GM19324 (cell line): Measurements from ENCODE around the gene MAGI1.

Experiments
- ATAC-seq: cut with Tn5 transposase; IDR thresholded peaks from one replicate; pipeline ENCODE4 v1.9.1; 2021; ENCODE audit warnings: mild to moderate bottlenecking, moderate library complexity; ENCODE audit not compliant: unreplicated experiment, low FRiP score

Gene MAGI1

DNA sequence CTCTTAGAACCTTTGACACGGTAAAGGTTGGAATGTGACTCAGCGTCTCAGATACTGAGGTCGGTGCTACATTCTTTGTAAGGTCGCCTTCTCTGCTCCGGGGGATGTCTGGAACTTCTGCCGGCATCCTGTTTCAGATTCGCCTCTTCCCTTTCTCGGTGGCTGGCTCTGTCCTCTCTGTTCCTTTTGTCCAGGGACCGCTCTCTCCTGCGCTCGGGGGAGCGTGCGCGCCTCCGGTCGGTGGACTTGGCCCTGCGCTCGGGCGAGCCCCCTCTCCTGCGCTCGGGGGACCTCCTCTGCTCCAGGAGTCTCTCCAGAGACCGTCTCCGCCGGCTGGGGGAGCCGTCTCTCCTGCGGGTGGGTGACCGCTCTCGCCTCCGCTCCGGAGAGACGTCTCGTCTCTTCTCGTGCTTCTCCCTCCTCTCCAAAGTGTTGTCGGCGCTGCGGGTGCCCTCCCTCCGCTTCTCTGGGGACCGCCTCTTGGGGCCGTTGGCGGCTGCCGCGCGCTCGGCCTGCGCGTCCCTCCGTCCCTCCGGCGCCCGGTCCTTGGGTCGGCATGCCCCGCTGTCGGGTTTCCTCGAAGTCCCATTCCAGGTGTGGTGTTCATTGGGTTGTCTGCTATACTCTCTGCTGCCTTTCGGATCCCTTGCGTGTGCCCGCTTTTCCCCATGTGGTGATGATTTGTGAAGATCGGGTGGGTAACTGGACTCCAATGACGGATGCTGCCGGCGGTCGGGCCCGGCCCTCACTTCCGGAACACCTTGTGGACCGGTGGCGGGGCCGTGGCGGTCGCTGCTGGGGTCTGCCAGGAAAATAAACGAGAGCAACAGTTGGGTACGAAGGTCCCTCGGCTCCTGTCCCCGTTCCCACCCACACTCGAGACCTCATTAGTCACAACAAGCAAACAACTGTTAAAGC is 682.1 kb downstream of the MAGI1 start:
- no peak for ATAC-seq

DNA sequence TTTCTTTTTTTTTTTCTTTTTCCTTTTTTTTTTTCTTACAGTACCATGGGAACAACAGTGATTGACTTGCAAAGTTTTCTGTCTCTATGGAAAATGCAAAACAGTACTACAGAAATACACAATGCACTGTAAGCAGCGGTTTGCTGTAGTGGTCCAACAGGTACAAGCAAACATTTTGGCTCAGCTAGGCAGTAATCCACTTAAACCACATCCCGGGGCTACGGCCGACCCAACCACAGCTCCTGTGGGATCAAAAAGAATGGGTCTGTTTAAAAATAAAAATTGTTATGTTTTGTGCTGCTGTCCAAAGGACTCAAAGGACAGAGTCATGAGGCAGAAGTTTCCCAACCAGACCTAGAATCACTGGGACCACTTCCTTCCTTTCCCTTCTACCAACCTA is 683.8 kb downstream of the MAGI1 start:
- no peak for ATAC-seq

DNA sequence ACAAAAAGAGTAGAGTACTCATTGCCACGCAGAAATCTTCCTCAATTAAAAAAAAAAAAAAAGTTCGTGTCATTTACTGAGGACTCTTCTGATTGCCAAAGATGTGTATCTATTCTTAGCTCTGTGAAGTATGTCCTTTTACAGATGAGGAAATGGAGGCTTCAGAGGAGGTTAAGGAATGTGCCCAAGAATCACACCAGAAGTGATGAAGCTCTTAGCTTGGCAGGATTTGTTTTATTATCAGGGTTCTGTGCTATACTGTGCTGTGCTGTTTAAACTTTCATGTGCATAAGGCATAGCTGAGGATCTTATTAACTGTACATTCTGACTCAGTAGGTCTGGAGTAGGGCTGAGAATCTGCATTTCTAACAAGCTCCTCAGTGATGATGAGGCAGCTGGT is 685.8 kb downstream of the MAGI1 start:
- no peak for ATAC-seq

DNA sequence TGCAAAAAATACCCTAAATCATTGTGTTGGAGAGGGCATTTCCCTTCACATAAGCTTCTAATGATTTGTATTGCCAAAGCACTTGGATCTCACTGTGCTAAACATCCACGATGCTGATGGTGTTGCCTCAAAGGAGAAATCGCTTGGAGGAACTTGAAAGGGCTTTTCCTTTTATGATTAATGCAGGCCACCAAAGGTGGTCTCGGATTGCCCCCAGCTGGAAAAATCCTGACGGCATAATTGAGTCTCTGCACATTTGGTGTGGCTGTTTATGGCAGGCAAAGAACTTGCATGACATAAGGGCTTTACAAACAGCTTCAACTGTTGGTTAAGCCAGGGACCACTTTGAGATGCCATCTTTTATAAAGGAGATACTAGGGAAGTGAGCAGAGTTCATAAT is 687.0 kb downstream of the MAGI1 start:
- no peak for ATAC-seq

DNA sequence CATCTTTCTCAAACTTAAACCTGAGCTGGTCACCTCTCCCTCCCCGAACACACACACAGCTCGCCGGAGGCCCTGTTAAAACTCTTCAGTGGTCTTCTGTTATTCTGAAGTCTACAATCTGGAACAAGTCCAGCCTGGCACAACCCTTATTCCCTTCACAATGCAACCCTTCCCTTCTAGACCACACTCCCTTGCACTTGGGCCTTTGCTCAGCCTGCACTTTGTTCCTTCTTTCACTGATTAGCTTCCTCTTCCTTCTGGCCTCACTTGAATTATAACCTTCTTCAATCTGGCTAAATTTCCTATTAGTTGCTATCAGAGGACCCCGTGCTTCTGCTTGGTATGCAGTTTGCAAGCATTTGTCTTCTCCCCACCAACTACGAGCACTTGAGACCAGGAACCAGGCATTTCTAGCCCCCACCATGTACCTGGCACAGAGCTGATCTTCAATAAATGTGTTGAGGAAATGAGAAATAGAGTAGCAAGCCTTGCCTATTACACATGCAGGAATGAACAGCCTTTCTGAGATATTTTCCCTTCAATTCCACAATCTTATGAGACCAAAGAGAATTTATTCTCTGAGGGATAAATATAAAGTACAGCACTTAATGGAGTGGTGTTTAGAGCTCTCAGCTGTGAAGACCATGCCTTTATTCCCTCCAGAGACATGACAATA is 687.8 kb downstream of the MAGI1 start:
- ATAC-seq: no peak

DNA sequence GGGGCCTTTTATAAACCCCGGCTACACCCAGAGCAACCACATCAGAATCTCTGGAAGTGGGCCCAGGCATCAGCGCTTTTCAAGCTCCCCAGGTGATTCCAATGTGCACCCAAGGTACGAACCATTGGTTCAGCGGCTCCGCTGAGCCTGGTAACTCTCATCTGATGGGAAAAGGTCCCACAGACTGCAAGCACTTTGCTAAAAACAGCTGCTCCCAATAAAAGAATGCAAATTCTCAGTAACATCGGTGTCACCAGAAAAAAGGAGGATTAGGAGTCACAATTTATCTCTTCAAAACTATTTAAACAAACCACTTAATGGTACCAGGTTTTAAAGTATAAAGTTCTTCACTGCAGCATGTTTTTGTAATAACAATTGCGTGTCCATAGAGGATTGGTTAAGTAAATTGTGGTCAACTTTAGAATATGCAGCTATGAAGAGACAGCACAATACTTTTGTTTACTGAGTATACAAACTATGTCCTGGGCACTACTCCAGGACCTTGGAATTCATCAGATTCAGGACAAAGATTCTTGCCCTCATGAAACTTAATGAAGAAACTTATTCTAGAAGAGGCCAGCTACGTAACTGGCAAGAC is 690.2 kb downstream of the MAGI1 start:
- ATAC-seq: no peak

DNA sequence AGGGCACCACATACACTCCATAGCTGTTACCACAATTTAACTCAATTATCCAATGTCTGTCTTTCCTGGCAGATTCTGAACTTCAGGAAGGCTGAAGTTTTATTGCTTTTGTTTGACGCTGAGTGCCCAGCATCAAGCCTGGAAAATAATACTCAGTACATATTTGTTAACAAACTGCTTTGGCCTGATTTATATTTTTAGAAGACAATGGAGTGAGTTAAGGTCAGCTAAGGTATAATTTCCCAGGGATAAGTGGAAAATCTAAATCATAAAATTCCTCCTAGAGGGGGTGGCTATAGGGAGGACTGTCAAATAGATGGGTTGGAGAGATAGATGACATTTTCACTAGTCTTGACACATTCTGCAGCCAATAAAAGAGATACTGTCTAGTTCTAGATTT is 691.6 kb downstream of the MAGI1 start:
- no peak for ATAC-seq

DNA sequence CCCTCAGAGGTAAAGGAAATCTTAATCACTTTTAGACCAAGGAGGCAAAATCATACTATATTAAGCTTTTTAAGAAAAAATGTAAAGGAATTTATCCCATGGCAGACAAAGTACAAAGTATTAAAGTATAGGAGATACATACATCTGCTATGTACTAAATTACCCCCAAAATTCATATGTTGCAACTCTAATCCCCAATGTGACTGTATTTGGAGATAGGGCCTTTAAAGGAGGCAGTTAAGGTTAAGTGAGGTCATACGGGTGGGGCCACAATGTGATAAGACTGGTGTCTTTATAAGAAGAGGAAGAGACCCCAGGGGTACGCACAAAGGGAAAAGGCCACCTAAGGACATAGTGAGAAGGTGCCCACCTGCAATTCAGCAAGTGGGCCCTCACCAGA is 693.9 kb downstream of the MAGI1 start:
- ATAC-seq: no peak

DNA sequence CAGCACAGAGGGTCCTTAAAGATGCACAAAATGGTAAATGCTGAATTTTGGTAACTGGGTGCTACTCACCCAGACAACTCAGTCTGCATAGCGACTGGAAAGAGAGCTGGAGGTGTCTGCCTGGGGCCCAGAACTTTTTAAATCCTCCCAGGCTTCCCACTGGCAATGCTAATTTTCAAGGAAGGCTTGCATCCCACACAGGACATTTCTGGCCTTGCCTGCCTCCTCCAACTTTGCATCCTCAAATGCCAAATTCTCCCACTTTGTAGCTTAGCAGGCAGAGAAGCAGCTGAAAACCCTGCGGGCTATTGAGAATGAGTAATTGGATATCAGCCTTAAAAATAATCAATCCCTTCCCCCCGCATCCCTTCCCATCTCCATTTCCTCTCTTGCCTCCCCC is 694.3 kb downstream of the MAGI1 start:
- no peak for ATAC-seq

DNA sequence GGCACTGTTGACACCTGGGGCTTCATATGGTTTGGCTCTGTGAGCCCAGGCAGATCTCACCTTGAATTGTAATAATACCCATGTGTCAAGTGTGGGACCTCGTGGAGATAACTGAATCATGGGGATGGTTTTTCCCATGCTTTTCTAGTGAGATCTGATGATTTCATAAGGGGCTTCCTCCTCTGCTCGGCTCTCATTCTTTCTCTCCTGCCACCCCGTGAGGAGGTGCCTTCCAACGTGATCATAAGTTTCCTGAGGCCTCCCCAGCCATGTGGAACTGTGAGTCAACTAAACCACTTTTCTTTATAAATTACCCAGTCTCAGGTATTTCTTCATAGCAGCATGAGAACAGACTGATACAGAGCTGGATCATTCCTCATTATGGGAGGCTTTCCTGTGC is 695.0 kb downstream of the MAGI1 start:
- no peak for ATAC-seq

DNA sequence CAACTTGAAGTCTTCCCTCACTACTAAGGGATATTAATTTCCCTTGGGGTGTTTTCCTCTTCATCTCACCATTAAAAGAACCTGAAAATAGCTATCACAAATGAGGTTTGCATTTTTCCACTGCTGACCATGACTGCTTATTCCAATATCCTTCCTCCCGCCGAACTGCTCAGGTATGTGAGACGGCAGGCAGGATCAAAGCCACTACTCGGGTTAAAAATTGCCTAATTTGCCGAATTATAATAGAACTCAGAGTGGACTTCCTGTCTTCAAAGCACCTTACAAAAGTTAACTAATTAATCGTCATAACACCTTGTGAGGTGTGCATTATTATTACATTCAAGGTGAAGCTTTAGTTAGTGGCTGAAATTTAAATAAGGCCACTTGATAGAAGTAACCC is 695.7 kb downstream of the MAGI1 start:
- no peak for ATAC-seq

DNA sequence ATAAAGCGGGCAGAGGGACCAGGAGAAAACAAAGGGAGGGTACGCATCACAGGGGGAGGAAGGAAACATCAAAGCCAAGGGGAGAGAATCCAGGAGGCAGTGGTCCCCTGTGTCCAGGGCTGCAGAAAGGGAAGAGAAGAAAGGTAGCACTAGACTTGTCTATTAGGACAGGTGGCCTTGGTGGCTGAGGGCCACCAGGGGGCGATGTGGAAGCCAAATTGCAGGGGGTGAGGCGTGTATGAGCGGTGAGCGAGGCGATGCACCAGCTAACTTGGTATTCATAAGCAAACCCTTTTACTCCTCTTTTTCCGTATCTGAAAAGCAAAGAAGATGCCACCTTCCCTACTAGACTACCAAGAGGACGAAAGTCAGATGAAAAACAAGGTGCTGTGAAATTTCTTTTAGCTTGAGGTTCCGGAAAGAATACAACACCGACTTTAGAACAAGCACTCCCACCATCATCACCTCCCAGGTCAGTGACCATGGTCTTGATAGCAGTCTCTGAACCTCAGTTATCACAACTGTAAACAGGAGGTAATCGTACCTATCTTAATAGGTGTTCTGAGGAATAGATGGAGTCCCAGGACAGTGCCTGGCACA is 696.5 kb downstream of the MAGI1 start:
- ATAC-seq: no peak

DNA sequence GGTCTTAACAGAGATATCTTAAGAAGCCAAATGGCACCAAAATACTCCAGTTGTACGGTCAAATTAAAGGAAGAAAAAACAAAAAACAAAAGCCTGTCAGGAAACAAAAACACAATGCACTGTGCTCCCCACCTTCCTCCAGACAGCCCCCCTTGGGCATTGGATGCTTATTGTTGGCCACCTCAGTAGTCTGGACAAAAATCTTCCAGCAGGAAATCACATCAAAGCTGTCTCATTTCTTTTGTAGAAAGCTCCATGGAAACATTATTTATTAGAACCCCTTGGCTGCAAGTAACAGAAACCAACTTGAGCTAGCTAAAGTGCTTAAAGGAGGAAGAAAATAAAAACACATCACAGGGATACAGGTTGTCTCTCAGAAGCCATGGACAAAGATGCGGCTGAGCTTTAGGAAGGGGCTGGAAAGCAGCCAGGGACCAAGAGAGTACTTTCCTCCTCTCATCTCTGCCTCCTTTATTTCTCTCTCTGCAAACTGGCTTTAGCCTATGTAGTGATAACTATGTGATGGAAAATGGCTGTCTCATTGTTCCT is 699.5 kb downstream of the MAGI1 start:
- ATAC-seq: no peak

DNA sequence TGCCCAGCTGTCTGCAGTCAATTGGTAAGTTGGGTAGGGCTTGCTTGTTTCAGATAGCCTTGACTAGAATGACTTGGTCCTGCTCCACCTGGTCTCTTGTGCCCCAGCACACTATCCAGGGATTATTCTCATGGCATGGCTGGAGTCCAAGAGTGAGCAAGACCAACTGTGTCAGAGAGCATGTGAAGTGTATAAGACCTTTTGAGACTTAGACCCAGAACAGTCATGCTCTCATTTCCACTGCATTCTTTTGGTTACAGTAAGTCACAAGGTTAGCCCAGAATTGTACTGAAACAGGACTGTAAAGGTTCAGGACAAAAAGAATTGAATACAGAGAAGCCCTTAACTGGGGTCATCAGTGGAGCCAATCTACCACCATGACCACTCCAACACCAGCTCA is 700.1 kb downstream of the MAGI1 start:
- no peak for ATAC-seq

DNA sequence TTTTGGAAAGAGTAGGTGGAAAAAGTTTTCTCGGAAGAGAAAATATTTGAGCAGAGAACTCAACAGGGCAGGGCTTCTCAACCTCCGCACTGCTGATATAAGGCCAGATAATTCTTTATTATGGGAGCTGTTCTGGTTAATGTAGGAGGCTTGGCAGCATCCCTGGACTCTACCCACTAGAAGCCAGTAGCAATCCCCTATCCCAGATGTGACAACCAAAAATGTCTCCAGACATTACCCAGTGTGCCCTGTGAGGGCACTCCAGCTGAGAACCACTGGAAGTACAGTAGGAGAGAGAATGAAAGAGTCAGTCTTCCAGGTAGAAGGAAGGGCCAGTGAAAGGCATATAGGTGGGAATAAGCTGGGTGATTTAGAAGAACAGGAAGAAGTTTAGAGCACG is 703.1 kb downstream of the MAGI1 start:
- ATAC-seq: no peak

DNA sequence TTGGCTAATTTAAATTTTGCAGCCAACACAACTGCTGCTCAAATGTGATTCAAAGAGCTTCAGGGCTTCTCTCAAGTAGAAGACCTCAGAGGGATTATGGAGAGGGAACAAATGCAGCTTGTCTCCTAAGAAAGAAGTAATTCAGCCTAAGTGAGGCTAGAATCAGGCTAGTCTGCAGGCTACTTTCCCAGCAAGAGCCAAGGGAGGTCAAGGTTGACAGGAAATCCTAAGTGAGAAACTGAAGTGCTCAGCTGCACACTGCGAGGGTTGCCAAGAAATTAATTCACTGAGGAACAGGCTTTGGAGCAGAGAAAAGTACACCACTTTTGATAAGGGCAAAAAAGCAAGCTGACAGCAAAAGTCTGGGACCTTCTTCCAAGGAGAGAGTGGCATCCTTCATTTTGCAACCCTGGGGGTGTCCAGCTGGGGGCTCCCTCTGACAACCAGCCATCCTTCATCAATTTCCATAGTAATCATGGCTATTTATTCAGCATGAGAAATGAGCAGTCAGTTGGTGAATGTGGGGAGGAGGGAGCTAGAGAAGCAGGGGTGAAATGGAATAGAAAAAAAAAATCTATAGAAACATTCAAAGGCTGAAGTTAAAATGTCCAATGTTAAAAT is 704.6 kb downstream of the MAGI1 start:
- ATAC-seq: no peak

DNA sequence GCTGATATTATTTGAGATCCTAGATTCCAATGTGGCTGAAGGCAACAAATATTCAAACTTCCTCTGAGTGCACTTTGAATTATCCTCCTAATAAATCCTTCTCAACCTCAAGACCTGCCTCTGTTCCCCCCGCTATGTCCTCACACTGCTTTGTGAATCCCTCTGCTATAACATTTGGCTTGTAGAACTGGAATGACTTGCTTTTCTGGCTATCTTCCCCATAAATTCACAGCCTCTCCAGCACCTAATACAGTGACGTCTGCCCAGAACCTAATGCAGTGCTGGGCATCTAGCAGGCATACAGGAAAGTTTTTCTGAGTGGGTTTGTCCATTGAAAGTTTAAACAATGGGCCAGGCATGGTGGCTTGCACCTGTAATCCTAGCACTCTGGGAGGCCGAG is 707.0 kb downstream of the MAGI1 start:
- no peak for ATAC-seq

DNA sequence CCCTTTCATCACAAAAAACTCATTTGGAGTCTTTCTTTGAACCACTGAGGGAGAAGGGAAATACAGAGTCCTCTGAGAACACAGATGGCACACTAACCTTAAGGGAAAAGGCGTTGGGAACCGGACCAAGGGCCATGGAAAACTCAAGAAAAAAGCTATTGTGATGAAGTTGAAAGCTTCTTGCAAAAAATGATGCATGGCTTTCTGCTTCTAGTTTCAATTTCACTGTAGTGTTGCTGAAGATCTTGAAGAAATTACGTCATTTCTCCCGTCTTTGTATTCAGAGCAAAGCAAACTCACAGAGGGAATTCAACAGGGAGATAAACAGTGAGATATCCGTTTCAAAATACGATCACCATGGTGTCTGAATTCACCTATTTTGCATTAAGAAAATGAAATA is 708.6 kb downstream of the MAGI1 start:
- ATAC-seq: no peak

DNA sequence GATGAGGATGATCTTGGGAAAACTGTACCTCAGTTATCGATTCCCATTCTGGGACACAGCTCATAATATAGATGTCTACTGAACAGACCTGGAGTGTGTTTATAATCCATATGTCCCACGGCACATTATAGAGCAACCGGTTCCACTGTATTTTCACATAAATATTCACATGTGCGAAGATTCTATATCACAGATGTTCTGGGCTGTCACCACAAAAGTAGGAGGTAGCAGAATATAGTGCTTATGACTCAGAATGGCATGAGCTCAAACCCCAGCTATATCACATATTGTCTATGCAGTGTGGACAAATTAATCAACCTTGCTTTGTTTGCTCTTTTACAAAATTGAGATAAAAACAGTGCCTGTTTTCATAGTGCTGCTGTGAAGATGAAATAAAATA is 710.6 kb downstream of the MAGI1 start:
- no peak for ATAC-seq

DNA sequence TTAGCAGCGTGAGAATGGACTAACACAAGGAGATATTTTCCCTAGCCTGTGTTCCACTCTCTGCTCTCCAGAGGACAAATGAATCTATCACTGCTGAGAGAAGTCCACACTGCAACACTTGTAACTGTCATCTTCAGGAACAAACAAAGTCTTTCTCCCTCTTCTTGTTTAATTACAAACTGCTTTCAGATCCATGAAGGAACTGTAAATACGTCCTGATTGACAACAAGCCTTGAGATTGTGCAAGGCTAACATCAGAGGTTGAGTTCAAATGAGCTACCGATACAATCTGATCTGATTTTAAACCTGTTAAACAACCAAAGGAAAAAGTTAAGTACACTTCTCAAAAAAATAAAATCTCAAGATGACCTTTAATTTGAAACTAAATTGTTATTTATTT is 712.1 kb downstream of the MAGI1 start:
- ATAC-seq: no peak

DNA sequence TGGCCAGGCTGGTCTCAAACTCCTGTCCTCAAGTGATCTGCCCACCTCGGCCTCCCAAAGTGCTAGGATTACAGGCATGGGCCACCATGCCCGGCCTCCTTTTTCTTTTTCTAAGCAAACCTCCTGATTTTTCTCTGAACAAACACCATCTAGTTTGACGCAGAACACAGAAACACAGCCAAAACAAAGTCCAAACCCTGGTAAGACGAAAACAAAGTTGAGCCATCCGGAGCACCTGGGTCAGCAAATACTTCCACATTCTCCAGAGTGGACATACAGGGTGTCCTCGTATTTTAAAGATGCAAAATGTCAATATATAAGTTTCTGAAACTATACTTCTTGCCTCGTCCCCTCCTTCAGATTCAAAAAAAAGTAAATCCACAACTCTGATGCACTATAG is 715.8 kb downstream of the MAGI1 start:
- no peak for ATAC-seq
